GM12865 (cell line): ENCODE results near the gene IFITM1.
A peak's percentile ranks its signal among the peaks of the same experiment; 100 is the strongest.
"Not testable (repeated sequence)": the region's sequence is repeated elsewhere in the genome, so short reads cannot be mapped to it uniquely, and the experiment has no call there.

ENCODE experiments used
- DNase-seq: peaks from one replicate; pipeline ENCODE4 v3.0.0; 2010; ENCODE audit warnings: low read depth
- H3K4me3 ChIP-seq: 2 replicates; pipeline ENCODE4 v1.5.1; 2011; ENCODE audit warnings: mild to moderate bottlenecking, low read depth, low read length, control low read depth
- CTCF ChIP-seq: IDR thresholded peaks from 2 replicates; pipeline ENCODE4 v1.5.1; 2011; ENCODE audit warnings: low read length, control low read depth, low read depth, inconsistent platforms; ENCODE audit not compliant: insufficient read depth; ENCODE audit errors: missing control alignments

Gene IFITM1

GRCh38 chr11:319121-319887 is 5.5 kb downstream of the IFITM1 start:
- H3K4me3 ChIP-seq, result peak overlapping the region; percentile 49
- not testable (repeated sequence) for DNase-seq

GRCh38 chr11:319888-320273 is 6.0 kb downstream of the IFITM1 start:
- not testable (repeated sequence) for H3K4me3 ChIP-seq, DNase-seq

GRCh38 chr11:324156-324555 is 10.3 kb downstream of the IFITM1 start:
- no peak for DNase-seq
- no peak for TF ChIP-seq CTCF
- no peak overlapping the region for H3K4me3 ChIP-seq

GRCh38 chr11:324593-325517 is 11.0 kb downstream of the IFITM1 start:
- not testable (repeated sequence) for H3K4me3 ChIP-seq, DNase-seq

- TF ChIP-seq CTCF, result no peak
- DNase-seq, result no peak
- H3K4me3 ChIP-seq, result peak overlapping the region; percentile 40
These were observed 12.2 kb downstream of the IFITM1 start for GRCh38 chr11:325796-326591.

- no peak for TF ChIP-seq CTCF
- peak overlapping the region; percentile 40 for H3K4me3 ChIP-seq
- DNase-seq, result no peak
These were observed 12.7 kb downstream of the IFITM1 start for GRCh38 chr11:326592-326841.

- TF ChIP-seq CTCF, result no peak
- DNase-seq, result peak; percentile 94
- peak overlapping the region; percentile 40 for H3K4me3 ChIP-seq
These were observed 13.2 kb downstream of the IFITM1 start for GRCh38 chr11:326842-327580.

- H3K4me3 ChIP-seq, result no peak overlapping the region; the same call in 1 of the 2 replicates
- no peak for TF ChIP-seq CTCF
- DNase-seq, result no peak
These were observed 13.7 kb downstream of the IFITM1 start for GRCh38 chr11:327581-327923.
